Panc1 (cell line): ENCODE measurements around the gene NHSL1. TPM values are rescaled to one million over a fixed set of nuclear protein-coding genes. Genes with fewer than 3 reads are reported as not detected.

Experiments
- ATAC-seq: fragments of 200-7000 bp; cut with Tn5 transposase; 2 replicates; pipeline ENCODE4 v1.9.1; 2020; ENCODE audit warnings: mild to moderate bottlenecking, moderate library complexity
- BruUV-seq: library from RNA; stranded (reverse); fragments of 400-500 nt; replicated peaks from 2 replicates; lab custom pipeline; 2021; lab: Mats Ljungman, UMichigan
- CTCF ChIA-PET: fragments of 300-600 bp; sonication (Branson Sonifier 250); formaldehyde crosslinking; loops from one replicate; lab custom pipeline; 2022; ENCODE audit warnings: antibody characterized with exemption; lab: Charles Lee
- POLR2A ChIA-PET: fragments of 300-600 bp; sonication (Branson Sonifier 250); formaldehyde crosslinking; loops from one replicate; lab custom pipeline; 2022; ENCODE audit warnings: antibody characterized with exemption; lab: Charles Lee
- DNase-seq: peaks from one replicate; pipeline ENCODE4 v3.0.0-alpha.2; 2010; ENCODE audit warnings: low read depth, low spot score
- H3K27ac ChIP-seq: 2 replicates; pipeline ENCODE4 v1.5.1; 2011; ENCODE audit warnings: mild to moderate bottlenecking, low read length, inconsistent platforms
- H3K27me3 ChIP-seq: fragments of 200-500 bp; sonication (Bioruptor generic); 2 replicates; pipeline ENCODE4 v1.6.0; 2014; ENCODE audit warnings: low read length, inconsistent platforms; ENCODE audit not compliant: control insufficient read depth, insufficient read depth
- H3K36me3 ChIP-seq: fragments of 200-500 bp; sonication (Bioruptor generic); 2 replicates; pipeline ENCODE4 v1.5.1; 2014; ENCODE audit warnings: inconsistent platforms, mild to moderate bottlenecking, low read length, moderate library complexity; ENCODE audit not compliant: control insufficient read depth, insufficient read depth
- H3K4me1 ChIP-seq: 2 replicates; pipeline ENCODE4 v1.5.1; 2011; ENCODE audit warnings: inconsistent platforms, mild to moderate bottlenecking, low read length, moderate library complexity; ENCODE audit not compliant: control insufficient read depth, insufficient read depth
- H3K4me3 ChIP-seq, 2 experiments: 2 replicates each; pipeline ENCODE4 v1.5.1; 2011 to 2012; ENCODE audit warnings: low read depth in 2 of 2, low read length in 2 of 2, mild to moderate bottlenecking in 2 of 2, inconsistent platforms in 1 of 2, moderate library complexity in 1 of 2
- H3K9me3 ChIP-seq: fragments of 200-500 bp; sonication (Bioruptor generic); 2 replicates; pipeline ENCODE4 v1.5.1; 2014; ENCODE audit warnings: low read depth, mild to moderate bottlenecking, inconsistent platforms, low read length, moderate library complexity; ENCODE audit not compliant: control insufficient read depth, insufficient read depth
- CTCF ChIP-seq: fragments of 450-650 bp; IDR thresholded peaks from 2 replicates; pipeline ENCODE4 v1.5.1; 2017; ENCODE audit warnings: mild to moderate bottlenecking
- POLR2AphosphoS5 ChIP-seq: IDR thresholded peaks from 2 replicates; pipeline ENCODE4 v1.6.1; 2012; ENCODE audit warnings: mild to moderate bottlenecking, low read depth, low read length, moderate library complexity
- REST ChIP-seq, 2 experiments: IDR thresholded peaks; 2 replicates each; pipeline ENCODE4 v1.6.1; 2011 to 2012; ENCODE audit warnings: low read depth in 2 of 2, control low read depth in 1 of 2, low read length in 1 of 2, mild to moderate bottlenecking in 1 of 2, moderate library complexity in 1 of 2; ENCODE audit not compliant: insufficient read depth in 1 of 2
- SIN3A ChIP-seq: IDR thresholded peaks from 2 replicates; pipeline ENCODE4 v1.6.1; 2012; ENCODE audit warnings: low read depth, mild to moderate bottlenecking, low read length, moderate library complexity, borderline replicate concordance; ENCODE audit not compliant: insufficient read depth
- TCF7L2 ChIP-seq: IDR thresholded peaks from 2 replicates; pipeline ENCODE4 v1.6.1; 2011; ENCODE audit warnings: mild to moderate bottlenecking, low read depth, low read length, inconsistent platforms
- in situ Hi-C: cut with HindIII; loops from 2 replicates; pipeline ENCODE4 v1.10.0; 2016; ENCODE audit warnings: low sequenced_read_pairs, low pct_unique_long_range_greater_than_20kb
- intact Hi-C: fragments of 100-400 bp; cut with micrococcal nuclease; formaldehyde crosslinking; loops from one replicate; pipeline ENCODE4 v1.10.0; 2022; ENCODE audit not compliant: unreplicated experiment
- total RNA-seq: library from RNA; stranded (reverse); gene quantifications from one replicate; pipeline ENCODE4 v1.2.1, GENCODE V29; 2021; ENCODE audit not compliant: unreplicated experiment

The NHSL1 gene
- total RNA-seq, 1 experiment from 2014 or later, result 20.6 TPM

GRCh38 chr6:138434096-138434495 is 65.2 kb downstream of the NHSL1 start:
- in situ Hi-C loops (no loop called here), intact Hi-C loops (no loop called here)
- Histone ChIP-seq H3K4me3 (no peak overlapping the region), H3K9me3 (no peaks in the 10 kb centered on the region), H3K4me1 (no peaks in the 10 kb centered on the region; the same call in 1 of the 2 replicates), H3K36me3 (no peaks in the 10 kb centered on the region), H3K27ac (no peak overlapping the region), H3K27me3 (no peaks in the 10 kb centered on the region)
- ChIA-PET POLR2A (no interaction called here), CTCF (no interaction called here)
- no peak for TF ChIP-seq POLR2AphosphoS5
- no peak for TF ChIP-seq REST (IDR thresholded peaks at IDR 0.05; ENCODE audit: insufficient read depth in 1 of 2, low read depth in 2 of 2, low read length in 1 of 2)
- no peak for TF ChIP-seq TCF7L2
- TF ChIP-seq SIN3A, result no peak
- TF ChIP-seq CTCF, result no peak
- DNase-seq, result no peak
- no peak for ATAC-seq
- BruUV-seq, result no TSS peak

- ChIA-PET CTCF (no interaction called here), POLR2A (no interaction called here)
- in situ Hi-C loops, result no loop called here
- Histone ChIP-seq H3K9me3 (no peaks in the 10 kb centered on the region), H3K36me3 (no peaks in the 10 kb centered on the region), H3K4me3 (no peak overlapping the region), H3K4me1 (no peaks in the 10 kb centered on the region; the same call in 1 of the 2 replicates), H3K27ac (no peak overlapping the region), H3K27me3 (no peaks in the 10 kb centered on the region)
- TF ChIP-seq TCF7L2 (no peak), POLR2AphosphoS5 (no peak), SIN3A (no peak), CTCF (no peak), REST (IDR thresholded peaks at IDR 0.05; ENCODE audit: insufficient read depth in 1 of 2, low read depth in 2 of 2, low read length in 1 of 2) (no peak)
- intact Hi-C loops, result no loop called here
- no TSS peak for BruUV-seq
- ATAC-seq (no peak), DNase-seq (no peak)
Observed at GRCh38 chr6:138432063-138432356, 67.3 kb downstream of the NHSL1 start.
